GM19193 (cell line): ENCODE results near the gene HLA-DQA1.

Experiments used
- POLR2A ChIP-seq: IDR thresholded peaks from 4 replicates; pipeline ENCODE4 v1.6.1; 2011; ENCODE audit not compliant: insufficient read depth, insufficient read length; ENCODE audit errors: extremely low read depth

The HLA-DQA1 gene

DNA sequence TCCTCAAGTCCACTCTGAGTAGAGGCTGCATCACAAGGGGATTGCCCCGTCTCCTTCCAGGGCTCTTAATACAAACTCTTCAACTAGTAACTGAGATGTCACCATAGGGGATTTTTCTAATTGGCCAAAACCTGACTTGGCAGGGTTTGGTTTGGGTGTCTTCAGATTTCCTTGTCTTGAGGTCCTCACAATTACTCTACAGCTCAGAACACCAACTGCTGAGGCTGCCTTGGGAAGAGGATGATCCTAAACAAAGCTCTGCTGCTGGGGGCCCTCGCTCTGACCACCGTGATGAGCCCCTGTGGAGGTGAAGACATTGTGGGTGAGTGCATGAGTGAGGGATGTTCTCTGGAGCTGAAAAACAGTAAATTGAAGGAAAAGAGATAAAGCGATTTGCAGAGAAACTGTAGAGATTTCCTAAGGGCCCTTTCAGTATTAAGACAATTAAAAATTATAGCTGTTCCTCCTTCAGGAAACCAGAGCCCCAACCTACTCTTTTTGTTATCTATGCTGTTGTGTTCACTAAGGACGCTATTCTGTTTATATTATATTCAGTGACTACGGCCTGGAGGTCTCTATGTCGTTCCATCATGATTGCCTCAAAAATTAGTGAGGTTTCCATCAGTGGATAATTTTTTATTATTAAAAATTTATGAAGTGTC, at the start of gene HLA-DQA1:
Gene HLA-DQA1 (plus strand): TSS at position 188 of the 662 bp plus-strand sequence. CDS start 53 bp downstream, at position 241.
- TF ChIP-seq POLR2A: peak; percentile 76

DNA sequence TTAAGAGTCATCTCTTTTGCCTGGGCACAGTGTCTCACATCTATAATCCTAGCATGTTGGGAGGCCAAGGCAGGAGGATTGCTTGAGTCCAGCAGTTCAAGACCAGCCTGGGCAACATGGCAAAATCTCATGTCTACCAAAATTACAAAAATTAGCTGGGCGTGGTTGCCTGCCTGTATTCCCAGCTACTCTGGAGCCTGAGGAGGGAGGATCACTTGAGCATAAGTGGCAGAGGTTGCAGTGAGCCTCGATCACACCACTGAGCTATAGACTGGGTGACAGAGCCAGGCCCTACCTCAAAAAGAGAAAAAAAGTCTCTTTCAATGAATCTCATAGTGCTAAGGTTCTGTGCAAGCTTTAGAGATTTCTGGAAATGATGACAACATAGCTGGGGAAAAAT, 49.0 kb upstream of the HLA-DQA1 start:
- TF ChIP-seq POLR2A: no peak

DNA sequence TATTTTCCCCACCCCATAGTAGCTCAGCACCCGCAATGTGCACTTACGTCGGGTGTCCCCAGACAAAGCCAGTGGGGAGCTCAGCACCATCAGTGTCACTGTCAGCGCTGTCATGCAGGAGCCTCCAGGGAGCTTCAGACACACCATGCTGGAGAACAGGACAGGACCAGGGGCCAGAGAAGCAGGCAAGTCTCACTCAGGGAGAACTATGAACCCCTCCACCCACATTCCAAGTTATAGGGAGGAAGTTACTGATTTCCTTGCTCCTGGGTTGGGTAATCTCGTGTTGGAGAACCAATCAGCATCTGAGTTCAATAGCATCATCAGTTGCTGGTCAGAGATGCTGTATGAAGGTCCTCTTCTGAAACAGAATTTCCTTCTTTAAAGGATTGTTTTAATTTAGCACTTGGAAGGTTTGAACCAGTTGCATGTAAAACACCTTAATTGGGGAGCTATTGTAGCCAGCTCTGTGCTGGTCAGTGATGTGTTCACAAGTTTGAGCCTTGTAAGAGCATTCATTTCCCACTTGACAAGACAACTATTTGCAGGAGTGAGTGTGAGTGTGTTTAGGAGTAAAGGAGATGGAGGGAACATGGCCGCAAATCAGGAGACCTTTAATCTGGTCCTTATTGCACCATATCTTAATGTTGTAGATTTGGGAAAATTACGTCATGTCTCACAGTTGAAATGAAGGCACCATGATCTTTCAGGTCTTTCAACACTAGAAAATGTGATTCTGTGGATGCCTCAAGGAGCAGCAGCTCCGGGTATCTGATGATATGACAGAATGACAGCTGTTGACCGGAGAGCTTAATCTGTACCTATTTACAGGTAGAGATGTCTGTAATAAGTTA, 47.4 kb upstream of the HLA-DQA1 start, which contains the start of gene HLA-DRB1:
Gene HLA-DRB1 (minus strand): TSS at position 253 of the 854 bp plus-strand sequence. CDS start 106 bp downstream, at position 147.
- TF ChIP-seq POLR2A: peak; percentile 47

DNA sequence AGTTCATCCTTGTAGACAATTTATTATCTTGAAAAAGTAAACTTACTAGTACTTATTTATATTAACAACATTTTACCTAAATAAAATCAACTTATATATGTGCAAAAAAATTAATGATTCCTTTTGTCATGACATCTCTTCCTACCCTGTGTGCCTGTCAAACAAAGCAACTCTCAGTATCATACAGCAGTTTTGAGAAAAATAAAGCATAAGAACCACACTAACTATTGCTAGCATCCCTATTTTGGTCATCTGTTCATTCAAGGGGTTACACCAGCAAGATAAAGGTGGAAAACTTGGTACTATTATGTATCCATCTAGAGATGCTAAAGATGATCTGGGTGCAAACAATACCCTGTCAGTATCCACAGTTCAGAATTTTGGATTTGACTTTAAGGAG, 40.2 kb upstream of the HLA-DQA1 start:
- TF ChIP-seq POLR2A: no peak

DNA sequence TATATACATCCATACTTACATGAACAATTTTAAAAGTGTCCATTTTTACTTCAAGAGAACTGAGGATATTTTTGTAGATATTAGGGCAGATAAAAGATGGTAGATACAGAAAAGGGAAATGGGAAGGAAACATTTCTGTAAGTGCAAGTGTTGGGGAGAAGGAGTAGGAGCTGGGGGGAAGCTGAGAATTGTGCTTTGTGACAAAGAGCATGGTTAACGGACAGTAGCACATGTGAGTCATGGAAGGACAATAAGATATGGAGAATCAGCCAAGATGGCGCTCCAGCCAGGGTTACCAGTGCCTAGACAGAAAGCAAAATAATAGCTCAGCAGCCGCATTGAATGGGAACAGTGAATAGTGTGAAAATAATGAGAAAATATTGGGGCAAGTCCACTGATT, 34.8 kb upstream of the HLA-DQA1 start:
- TF ChIP-seq POLR2A: no peak

DNA sequence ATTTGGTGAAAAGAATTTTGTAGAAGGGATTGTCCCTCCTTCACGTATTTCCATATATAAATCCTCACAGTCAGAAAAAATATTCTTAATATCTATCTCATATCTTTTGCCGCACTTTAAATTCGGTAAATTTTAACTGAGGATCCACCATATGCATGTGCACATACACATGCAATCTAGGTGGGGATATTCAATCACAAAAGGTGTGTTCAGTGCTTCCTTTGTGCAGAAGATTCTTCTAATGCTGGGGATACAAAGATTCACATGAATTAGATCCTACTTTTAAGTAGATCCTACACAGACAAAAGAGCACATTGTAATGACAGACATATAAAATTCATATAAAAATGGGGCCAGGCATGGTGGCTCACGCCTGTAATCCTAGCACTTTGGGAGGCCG, 34.0 kb upstream of the HLA-DQA1 start:
- no peak for TF ChIP-seq POLR2A

DNA sequence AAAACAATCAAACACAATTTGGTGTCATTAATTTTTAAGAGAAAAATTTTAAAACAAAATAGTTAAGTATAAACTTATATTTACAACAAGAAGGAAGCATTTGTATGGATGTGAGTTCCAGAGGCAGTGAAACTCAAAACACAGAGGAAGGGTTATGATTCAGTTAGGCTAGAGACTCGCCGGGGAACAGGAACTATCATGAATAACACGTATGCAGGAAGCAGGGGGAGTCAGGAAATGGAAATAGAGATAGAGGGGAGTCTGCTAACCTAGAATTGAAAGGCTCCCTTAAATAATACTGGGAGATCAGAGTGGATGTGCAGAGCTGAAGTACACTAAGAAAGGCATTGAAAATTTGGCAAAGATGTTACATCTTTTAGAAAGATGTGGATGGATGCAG, 33.3 kb upstream of the HLA-DQA1 start:
- no peak for TF ChIP-seq POLR2A

DNA sequence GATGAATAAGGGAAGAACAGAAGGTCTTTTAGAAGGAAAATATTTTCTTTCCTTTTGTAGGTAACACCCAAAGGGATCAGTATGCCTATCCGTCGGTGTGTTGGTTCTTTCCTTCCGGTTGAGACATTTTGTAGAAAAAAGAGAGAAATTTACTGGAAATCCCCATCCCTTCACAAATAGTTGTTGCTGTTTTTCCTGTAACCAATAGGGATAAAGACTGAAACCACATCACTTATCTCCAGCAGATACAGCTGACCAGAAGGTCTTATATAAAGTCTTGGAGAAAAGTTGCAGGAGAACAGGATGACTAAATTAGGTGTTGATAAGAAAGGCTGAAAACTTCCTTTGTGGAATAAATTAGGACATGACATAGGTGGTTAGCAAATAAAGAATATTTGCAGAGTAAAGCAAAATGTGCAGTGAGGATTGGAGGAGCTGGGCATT, 32.8 kb upstream of the HLA-DQA1 start:
- TF ChIP-seq POLR2A: no peak

DNA sequence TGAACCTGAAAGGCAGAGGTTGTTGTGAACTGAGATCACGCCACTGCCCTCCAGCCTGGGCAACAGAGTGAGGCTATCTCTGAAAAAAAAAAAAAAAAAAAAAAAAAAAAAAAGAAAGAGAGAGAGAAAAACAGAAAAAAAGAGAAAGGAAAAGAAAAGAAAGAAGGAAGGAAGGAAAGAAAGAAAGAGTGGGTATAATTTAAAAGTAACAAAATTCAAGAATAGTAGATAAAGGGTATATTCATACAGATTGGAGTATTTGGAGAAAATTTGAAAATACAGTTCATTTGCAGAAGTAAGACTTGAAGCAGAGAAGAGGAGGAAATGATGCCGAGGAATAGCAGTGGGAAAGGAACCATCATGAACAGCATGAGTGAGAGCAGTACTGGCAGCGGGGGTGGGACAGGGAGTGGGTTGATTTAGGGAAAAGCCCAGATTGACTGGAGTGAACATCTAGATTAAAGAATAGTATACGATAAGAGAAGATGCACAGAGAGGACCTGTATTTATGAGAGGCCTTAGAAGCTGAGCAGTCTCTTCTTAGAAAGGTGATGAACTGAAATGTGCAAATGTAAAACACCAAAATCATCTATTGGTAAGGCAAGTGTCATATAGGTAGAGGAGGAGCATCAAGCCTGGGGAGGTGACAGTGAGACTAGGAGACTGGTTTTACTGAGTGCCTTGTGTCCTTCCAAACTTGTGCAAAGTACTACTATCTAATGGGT, 29.8 kb upstream of the HLA-DQA1 start:
- TF ChIP-seq POLR2A: no peak

DNA sequence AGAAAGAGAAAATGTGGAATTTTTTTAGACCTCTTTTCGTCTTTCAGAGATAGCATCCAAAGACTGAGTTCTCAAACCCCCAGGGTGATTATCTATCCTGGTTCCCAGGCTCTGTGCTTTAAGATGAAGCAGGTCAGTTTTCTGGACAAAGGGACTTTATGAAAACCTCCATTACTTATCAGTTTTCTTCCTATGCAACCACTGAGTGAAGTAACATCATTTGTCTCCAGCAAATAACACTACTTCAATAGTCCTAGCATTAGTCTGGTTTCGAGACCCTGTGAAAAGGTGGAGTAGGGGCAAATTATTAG, 29.3 kb upstream of the HLA-DQA1 start:
- no peak for TF ChIP-seq POLR2A

DNA sequence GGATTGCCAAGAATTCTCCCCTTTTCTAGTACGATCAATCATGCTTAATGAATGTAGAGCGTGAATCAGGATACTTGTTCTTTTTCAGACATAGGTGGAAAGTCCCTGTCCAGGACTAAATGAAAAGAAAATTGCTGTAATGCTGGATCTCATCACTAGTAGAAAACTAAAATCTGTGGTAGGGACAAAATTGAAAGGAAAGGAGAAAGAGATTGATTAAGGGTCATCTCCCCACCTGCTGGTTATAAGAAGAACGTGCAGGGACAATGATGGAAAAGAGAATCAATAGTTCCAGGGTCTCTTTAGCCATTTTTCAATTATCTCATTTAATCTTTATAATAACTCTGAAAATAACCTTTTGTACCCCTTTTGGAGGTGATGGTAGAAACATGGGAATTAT, 28.8 kb upstream of the HLA-DQA1 start:
- TF ChIP-seq POLR2A: no peak

DNA sequence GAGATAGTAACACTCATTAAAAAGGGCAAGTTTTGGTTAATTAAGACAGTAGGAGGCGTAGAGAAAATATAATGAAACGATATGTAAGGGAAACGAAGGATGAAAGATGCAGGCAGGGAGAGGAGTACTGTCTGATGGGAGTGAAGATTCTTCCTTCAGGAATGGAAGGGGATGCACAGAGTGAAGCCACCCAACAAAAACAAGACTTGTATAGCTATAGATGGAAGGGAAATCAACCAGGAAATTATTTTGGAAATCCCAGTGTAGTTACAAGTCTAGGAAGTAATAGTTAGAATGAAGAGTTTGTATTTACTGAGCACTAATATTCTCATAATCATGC, 27.8 kb upstream of the HLA-DQA1 start:
- TF ChIP-seq POLR2A: no peak

DNA sequence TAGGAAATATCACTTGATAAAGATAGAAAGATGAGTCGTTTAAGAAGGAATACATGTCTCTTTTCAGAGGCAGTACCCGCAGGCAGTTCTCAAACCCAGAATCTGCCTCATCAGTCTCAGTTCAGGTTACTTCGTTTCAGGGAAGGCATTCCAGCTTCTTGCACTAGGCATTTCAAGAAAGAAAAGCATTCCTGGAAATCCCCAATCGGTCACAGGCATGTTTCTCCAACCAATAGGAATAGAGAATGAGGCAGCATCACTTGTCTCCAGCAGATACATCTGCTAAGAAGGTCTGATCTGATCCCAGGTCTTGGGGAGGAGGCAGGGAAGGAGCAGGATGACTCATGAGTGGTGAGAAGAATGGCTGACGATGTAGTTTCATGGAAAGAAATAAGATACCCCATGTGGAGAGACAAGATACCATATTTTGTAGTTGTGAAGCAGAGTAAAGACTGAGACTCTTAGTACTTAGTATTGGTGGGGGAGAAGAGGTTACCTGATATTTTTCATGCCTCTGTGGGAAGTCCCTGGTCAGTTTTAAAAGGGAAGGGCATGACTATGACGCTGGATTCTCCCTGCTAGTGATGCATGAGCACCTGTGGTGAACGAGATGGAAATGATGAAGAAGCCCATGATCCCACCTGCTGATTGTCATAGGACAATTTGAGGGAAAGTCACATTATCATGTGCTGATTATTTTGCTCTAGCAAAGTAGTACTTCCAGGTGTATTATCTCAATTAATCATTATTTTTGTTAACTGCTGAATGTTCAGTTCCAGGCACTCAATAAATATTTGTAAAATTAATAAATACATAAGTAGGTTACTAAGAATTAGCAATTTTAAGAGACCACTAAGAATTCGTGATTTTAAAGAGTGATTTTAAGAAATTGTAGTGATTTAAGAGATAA, 27.2 kb upstream of the HLA-DQA1 start:
- no peak for TF ChIP-seq POLR2A

DNA sequence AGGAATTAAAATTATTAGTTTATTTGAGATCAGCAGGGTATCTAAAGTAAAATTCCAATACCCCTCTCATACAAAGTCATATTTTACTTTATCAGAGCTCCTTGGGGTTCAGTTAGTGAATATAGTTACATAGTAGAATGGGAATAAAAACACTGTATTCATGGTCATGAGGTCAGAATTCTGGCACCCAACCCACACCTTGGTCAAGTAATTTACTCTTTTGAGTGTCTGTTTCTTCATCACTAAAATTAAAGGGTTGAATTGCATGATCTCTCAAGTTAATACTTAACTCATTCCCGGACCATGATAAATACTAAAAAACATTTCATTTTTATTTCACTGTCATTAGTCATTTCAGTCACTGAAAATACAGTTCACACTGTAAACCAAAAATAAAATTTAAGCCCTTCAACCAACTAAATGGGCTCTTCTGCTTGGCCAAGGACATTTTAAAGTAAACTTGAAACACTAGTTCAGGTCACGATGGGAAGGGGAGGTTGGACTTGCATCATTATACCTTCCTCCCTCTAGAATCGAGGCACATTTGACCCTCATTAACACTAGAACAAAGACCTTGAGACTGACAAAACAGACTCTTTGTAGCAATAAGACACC, 26.4 kb upstream of the HLA-DQA1 start:
- TF ChIP-seq POLR2A: no peak
